HTERT RPE-1 (cell line): ENCODE measurements around the gene SWAP70.

Experiments used
- in situ Hi-C: fragments of 300-500 bp; cut with MboI; formaldehyde crosslinking; loops from 4 replicates; pipeline ENCODE4 v1.14.3; 2020; ENCODE audit warnings: low sequenced_read_pairs

SWAP70 gene

GRCh38 chr11:9748361-9748970 lies 84.6 kb downstream of the SWAP70 start:
- in situ Hi-C loops = no loop called here

GRCh38 chr11:9750551-9750950 lies 86.7 kb downstream of the SWAP70 start:
- in situ Hi-C loops = no loop called here

DNA sequence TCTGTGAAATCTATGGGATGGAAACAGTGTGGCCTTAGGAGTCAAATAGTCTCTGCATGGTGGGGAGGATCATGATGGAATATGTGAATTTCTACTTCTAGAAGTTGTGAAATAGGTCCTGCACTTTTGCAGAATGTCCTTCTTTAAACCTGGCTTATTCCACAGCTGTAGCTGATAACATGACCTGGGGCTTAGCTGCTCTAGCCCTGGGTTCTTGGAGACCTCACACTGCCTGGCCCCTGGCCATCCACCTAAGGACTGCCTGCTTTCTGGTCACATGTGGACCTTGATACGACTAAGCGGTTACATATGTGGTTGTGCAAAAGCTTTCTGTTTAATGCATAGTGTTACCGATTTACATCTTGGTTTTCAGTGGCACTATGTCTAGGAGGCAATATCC lies 88.2 kb downstream of the SWAP70 start:
- in situ Hi-C loops = no loop called here

DNA sequence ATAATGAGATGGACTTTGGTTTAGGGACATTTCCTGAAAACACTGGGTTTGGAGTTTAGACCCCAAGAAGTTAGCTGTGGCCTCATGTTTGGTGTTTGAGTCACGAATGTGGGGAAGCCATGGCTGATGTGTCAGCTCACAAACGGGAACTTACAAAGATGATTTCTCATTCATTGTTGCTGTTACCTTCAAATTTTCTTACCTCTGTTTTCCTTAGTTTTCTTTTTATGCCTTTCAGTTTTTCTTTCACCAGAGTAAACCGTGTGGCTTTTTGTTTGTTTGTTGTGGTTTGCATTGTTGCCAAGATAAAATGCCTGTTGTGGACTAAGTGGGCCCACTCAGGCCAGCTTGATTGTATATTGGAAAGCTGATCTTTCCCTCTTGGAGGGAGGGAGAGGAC lies 89.1 kb downstream of the SWAP70 start:
- in situ Hi-C loops = no loop called here

DNA sequence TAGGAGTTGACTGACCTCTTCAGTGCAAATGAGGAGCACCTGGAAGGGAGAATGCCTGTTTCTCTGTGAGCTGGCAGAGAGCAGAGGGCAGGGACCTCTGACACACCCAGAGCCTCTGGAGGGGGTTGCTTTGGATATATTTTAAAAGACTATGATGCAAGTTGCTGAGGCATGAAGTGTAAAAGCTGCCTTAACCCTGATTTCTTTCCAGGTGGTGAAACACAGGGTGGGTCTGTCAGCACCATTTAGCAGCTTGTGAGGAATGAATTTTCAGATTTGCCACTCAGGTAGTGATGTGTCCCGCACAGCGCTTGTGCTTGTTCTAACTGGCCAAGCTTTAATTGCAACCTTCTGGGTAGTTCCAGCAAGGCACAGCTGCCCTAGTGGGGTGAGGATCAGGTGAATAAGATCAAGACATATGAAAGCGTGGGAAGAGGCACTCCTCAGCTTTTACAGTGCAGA lies 90.2 kb downstream of the SWAP70 start:
- in situ Hi-C loops = no loop called here

GRCh38 chr11:9755561-9756185 lies 91.8 kb downstream of the SWAP70 start:
- in situ Hi-C loops = no loop called here

DNA sequence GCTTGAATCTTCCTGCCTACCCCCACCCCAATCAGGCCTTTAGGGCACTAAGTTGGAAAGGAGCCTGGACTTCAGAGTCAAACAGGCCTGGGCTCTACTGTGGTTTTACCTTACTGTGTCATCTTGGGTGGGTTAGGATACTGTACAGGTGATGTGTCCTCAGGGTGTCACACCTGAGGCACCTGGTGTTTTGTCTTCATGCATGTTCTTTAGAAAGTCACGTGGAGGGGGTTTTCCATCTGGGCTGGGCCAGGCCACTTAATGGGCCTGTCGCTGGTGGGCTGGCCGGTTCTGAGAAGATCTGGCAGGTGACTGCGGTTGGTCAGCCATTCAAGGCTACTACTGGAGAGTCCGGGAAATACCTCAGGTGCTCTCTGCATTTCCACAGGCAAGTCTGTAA lies 92.6 kb downstream of the SWAP70 start:
- in situ Hi-C loops = no loop called here

DNA sequence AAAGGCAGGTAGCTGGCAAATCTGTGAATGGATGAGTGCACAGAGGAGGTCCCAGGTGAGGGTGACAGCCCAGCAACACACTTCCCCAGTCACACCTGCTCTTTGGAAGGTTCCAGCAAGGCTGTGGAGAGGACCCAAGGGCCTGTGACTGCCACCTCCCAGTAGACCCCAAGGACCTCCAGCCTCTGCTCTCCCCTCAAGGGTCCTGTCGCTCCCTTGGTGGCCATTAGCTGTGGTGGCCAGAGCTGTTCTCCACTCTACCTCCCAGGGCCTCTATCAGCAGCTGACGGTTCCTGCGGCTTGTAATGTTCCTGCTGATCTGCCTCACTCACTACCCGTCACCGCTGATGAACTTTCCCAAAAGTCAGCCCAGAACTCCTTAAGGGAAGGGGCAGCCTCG lies 93.0 kb downstream of the SWAP70 start:
- in situ Hi-C loops = no loop called here

- in situ Hi-C loops = no loop called here
Observed at GRCh38 chr11:9757809-9758636, 94.1 kb downstream of the SWAP70 start.

GRCh38 chr11:9758637-9759518 lies 95.0 kb downstream of the SWAP70 start:
- in situ Hi-C loops = no loop called here

DNA sequence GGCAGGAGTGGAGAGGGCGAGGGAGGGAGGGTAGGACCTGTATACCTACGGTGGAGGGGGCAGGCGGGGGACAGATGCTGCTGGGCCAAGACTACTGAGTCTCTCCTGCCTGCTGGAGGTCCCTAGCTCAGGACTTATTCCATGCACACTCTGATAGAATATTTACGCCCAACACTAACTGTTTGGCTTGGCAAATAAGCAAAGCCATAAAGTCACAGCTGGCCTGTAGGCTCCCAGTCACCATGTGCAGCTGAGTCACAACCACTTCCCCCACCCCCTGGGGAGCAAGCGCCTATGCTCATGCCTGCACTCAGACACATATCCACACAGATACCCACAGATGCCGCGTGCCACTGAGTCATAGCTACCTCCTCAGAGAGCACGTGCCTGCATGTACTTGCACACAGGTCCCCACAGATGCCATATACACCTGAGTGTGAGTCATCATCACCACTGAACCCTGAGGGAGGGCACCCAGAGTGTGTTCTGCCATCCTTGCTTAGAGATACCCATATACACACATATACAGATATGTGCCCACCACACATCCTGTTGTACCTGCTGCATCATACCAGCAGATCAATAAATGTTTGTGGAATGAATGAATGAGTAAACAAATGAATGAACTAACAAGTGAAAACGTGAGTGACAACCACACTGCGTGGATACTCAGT lies 95.8 kb downstream of the SWAP70 start:
- in situ Hi-C loops = no loop called here

GRCh38 chr11:9760193-9760575 lies 96.3 kb downstream of the SWAP70 start:
- in situ Hi-C loops = no loop called here

DNA sequence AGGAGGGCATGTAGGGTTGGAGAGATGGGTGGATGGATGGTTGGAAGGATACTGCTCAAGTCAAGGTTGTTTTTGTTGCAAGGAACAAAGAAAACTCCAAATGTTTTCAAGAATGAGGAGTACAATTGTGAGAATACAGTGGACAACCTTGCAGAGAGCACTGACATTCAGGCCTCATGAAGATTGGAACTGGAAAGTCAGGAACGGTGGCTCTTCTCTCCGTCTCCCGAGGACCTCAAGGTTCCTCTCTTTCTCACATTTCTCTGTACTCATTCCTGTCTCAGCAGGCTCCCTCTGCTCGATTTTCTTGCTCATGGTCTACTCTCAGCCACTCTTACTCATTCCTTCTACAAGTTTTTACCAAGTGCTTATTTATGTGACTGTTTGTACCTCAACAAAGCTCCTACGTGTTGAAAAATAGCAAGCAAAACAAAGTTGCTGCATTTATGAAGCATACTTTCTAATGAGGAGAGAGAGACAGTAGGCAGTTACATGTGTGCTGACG lies 97.6 kb downstream of the SWAP70 start:
- in situ Hi-C loops = no loop called here

GRCh38 chr11:9762531-9762930 lies 98.7 kb downstream of the SWAP70 start:
- in situ Hi-C loops = no loop called here

DNA sequence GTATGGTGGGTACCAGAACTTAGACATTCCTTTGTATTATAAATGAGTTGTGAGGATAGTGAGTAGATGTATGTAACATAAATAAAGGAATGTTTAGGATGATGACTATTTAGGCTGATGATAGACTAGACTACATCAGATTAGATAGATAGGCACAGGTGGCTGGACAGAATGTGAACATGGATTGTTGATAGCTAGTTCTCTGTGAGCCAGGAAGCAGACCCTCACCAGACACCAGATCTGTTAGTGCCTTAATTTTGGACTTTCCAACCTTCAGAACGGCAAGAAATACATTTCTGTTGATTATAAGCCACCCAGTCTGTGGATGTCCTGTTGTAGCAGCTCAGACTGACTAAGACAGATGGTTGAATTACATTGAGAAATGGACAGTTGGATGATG lies 99.4 kb downstream of the SWAP70 start:
- in situ Hi-C loops = no loop called here

- in situ Hi-C loops = no loop called here
Observed at GRCh38 chr11:9765320-9766101, 101.6 kb downstream of the SWAP70 start.

DNA sequence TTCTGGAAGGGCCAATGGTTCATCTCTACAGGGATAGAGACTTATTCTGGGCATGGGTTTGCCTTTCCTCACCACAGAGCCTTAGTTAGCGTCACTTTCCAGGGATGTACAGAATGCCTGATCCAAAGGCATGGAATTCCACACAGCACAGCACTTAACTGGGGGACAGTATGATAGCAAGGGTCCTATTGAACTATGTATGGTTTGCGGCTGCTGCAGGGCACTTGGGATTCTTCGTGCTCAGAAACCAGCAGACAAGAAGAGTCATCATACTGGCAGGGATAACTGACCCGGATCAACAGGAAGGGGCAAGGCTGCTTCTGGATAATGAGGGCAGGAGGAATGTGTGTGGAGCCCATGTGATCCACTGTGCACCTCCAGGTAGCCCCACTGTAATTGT lies 105.7 kb downstream of the SWAP70 start:
- in situ Hi-C loops = no loop called here

GRCh38 chr11:9771071-9771511 lies 107.2 kb downstream of the SWAP70 start:
- in situ Hi-C loops = no loop called here

DNA sequence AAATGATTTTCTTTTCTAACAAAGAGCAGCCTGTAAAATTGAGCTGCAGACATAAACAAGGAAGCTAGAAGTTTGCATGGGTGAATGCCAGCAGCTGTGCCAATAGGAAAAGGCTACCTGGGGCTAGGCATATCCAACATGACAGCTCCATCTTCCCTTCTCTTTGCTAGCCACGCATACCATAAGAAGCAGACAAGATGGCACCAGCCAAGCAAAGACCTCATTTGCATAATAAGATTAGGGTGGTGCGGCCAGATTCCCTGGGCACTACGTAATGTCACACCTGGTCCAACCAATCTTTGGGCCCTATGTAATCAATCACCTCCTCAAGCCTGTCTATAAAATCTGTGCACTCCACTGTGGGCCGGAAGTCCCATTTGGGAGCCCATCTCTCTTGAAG lies 108.3 kb downstream of the SWAP70 start:
- in situ Hi-C loops = no loop called here
